GM10266 (cell line): Measurements from ENCODE around the gene ZFP36L1.
A peak's percentile ranks its signal among the peaks of the same experiment; 100 is the strongest.

ENCODE experiments used
- DNase-seq: peaks from one replicate; pipeline ENCODE4 v3.0.0; 2012; ENCODE audit errors: extremely low spot score
- CTCF ChIP-seq: IDR thresholded peaks from 2 replicates; pipeline ENCODE4 v1.5.1; 2012; ENCODE audit warnings: mild to moderate bottlenecking, low read depth; ENCODE audit not compliant: control insufficient read depth, insufficient read depth; ENCODE audit errors: missing control alignments

The ZFP36L1 gene

GRCh38 chr14:68781161-68782021, 11.5 kb downstream of the ZFP36L1 start:
- no peak for TF ChIP-seq CTCF
- no peak for DNase-seq

- no peak for TF ChIP-seq CTCF
- DNase-seq: no peak
Observed at GRCh38 chr14:68780358-68781160, 12.3 kb downstream of the ZFP36L1 start.

DNA sequence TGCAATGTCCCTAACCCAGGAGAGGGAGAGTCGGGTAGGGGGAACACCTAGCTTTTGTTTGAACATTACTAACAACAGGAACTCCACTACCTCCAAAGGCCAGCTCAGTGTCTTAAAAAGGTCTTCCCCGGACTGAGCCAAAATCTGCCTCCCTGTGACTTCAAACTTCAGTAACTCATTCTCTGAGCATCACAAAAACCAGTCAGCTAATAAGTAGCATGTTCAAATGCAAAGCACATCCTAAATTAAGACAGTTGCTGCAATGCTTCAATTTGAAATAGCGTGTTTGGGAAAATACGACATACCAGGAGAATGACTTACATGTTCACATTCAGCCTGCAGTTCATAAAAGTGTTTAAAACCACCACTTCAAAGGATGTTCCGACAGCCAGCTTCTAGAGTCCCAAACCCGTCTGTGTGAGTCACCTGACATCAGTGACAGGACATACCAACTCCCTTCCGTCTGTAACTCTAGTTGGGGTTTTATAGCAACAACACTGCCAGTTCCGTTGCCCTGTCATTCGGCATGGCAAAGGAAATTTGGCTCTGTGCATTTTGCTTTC, 13.0 kb downstream of the ZFP36L1 start:
- no peak for TF ChIP-seq CTCF
- DNase-seq: no peak

GRCh38 chr14:68777644-68778043, 15.2 kb downstream of the ZFP36L1 start:
- TF ChIP-seq CTCF: no peak
- no peak for DNase-seq

DNA sequence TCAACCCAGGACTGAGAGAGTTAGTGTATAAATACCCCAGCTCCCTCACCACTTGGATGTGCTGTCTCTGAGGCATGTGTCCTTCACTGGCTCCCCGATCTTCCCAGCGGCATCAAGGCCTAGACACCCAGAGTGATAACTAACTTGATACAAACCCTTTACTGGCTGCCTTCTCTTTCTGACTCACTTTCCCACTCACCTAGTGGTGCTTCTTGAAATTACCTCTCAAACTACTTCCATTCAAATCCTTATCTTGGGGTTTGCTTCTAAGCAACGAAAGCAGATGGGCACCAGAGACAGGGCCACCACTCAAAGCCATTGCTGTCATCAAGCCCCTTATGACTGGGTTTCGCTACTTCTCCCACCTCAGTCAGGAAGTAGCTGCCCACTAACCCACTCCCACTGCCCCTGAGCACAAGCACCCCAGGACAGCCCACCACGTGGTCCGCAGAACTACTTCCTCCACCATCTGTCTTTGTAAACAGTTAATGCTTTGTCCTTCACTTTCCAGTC, 17.2 kb downstream of the ZFP36L1 start:
- TF ChIP-seq CTCF: peak; percentile 12
- DNase-seq: no peak

- no peak for DNase-seq
- TF ChIP-seq CTCF: no peak
Observed at GRCh38 chr14:68774771-68775613, 17.9 kb downstream of the ZFP36L1 start.
